GM23248 (cell line): ENCODE data around the gene CD72. TPM values are rescaled to one million over a fixed set of nuclear protein-coding genes. Genes with fewer than 3 reads are reported as not detected.

Experiments used
- DNase-seq: peaks from one replicate; pipeline ENCODE4 v3.0.0-alpha.2; 2015
- H2AFZ ChIP-seq: fragments of 200-600 bp; sonication (generic); 2 replicates; pipeline ENCODE4 v1.6.1; 2016; ENCODE audit warnings: antibody characterized with exemption
- H3F3A ChIP-seq: fragments of 200-600 bp; sonication (generic); 2 replicates; pipeline ENCODE4 v1.6.1; 2016; ENCODE audit warnings: mild to moderate bottlenecking, antibody characterized with exemption, mixed run types; ENCODE audit not compliant: insufficient read depth
- H3K27ac ChIP-seq: fragments of 200-600 bp; sonication (generic); 2 replicates; pipeline ENCODE4 v1.5.1; 2016; ENCODE audit warnings: mild to moderate bottlenecking
- H3K27me3 ChIP-seq: fragments of 200-600 bp; sonication (generic); replicated peaks from 2 replicates; pipeline ENCODE4 v1.6.1; 2016; ENCODE audit warnings: mild to moderate bottlenecking; ENCODE audit not compliant: insufficient read depth
- H3K36me3 ChIP-seq: fragments of 200-600 bp; sonication (generic); 2 replicates; pipeline ENCODE4 v1.6.1; 2016; ENCODE audit warnings: low read depth, mild to moderate bottlenecking
- H3K4me1 ChIP-seq: fragments of 200-600 bp; sonication (generic); 2 replicates; pipeline ENCODE4 v1.6.1; 2016; ENCODE audit warnings: mild to moderate bottlenecking; ENCODE audit not compliant: insufficient read depth
- H3K4me2 ChIP-seq: fragments of 200-600 bp; sonication (generic); one replicate; pipeline ENCODE4 v1.6.1; 2016; ENCODE audit warnings: mild to moderate bottlenecking; ENCODE audit not compliant: unreplicated experiment
- H3K4me3 ChIP-seq: fragments of 200-600 bp; sonication (generic); 2 replicates; pipeline ENCODE4 v1.5.1; 2016; ENCODE audit warnings: mild to moderate bottlenecking
- H3K79me2 ChIP-seq: fragments of 200-600 bp; sonication (generic); 2 replicates; pipeline ENCODE4 v1.6.1; 2016; ENCODE audit warnings: mild to moderate bottlenecking; ENCODE audit not compliant: insufficient read depth
- H3K9ac ChIP-seq: fragments of 200-600 bp; sonication (generic); 2 replicates; pipeline ENCODE4 v1.6.1; 2016; ENCODE audit warnings: mild to moderate bottlenecking
- H3K9me2 ChIP-seq: fragments of 200-600 bp; sonication (generic); 2 replicates; pipeline ENCODE4 v1.6.1; 2016; ENCODE audit warnings: mixed run types, mild to moderate bottlenecking, moderate library complexity; ENCODE audit not compliant: insufficient read depth
- H3K9me3 ChIP-seq: fragments of 200-600 bp; sonication (generic); one replicate; pipeline ENCODE4 v1.6.1; 2017; ENCODE audit warnings: low read depth
- H4K20me1 ChIP-seq: fragments of 200-600 bp; sonication (generic); 2 replicates; pipeline ENCODE4 v1.6.0; 2016; ENCODE audit not compliant: insufficient read depth
- EZH2 ChIP-seq: fragments of 200-600 bp; sonication (generic); IDR thresholded peaks from 2 replicates; pipeline ENCODE4 v1.6.1; 2018; ENCODE audit warnings: antibody characterized with exemption, mild to moderate bottlenecking; ENCODE audit not compliant: insufficient read depth, poor library complexity, severe bottlenecking
- EZH2phosphoT487 ChIP-seq: fragments of 200-600 bp; sonication (generic); IDR thresholded peaks from 2 replicates; pipeline ENCODE4 v1.6.1; 2018; ENCODE audit warnings: antibody characterized with exemption, moderate library complexity, mild to moderate bottlenecking, low read depth; ENCODE audit not compliant: insufficient read depth
- WGBS, 2 experiments: methylation state at CpG; one replicate each; pipeline ENCODE4 v1.1.6; 2015 to 2017; ENCODE audit warnings: low lambda C conversion rate in 2 of 2, low coverage in 1 of 2; ENCODE audit errors: missing lambda C conversion rate in 2 of 2; 5-methylcytosine and 5-hydroxymethylcytosine counted together
- in situ Hi-C: fragments of 300-500 bp; cut with MboI; formaldehyde crosslinking; loops from 2 replicates; pipeline ENCODE4 v1.15.0; 2020
- polyA plus RNA-seq: library from polyadenylated mRNA; unstranded; fragments of >200 nt; fragmentation: Nextera tagmentation; extraction: Ambion mirVana; gene quantifications from 2 replicates; pipeline ENCODE4 v1.2.1, GENCODE V29; 2016
- total RNA-seq: library from RNA; depleted of rRNA; stranded (reverse); fragments of >200 nt; shearing (Covaris generic); gene quantifications from 2 replicates; pipeline ENCODE4 v1.2.3, GENCODE V29; 2014

CD72 gene
- total and polyA plus RNA-seq, 2 experiments from 2014 or later, result 1.6 to 3.9 TPM

GRCh38 chr9:35652829-35653209 is 34.6 kb upstream of the CD72 start:
- DNase-seq, result peak; percentile 57
- no peak for TF ChIP-seq EZH2phosphoT487
- TF ChIP-seq EZH2, result no peak
- peak overlapping the region; percentile 27; the same call in 1 of the 2 replicates for H2AFZ ChIP-seq
- in situ Hi-C loops, result no loop called here
- no peaks in the 10 kb centered on the region for H4K20me1 ChIP-seq
- no peak overlapping the region for H3K4me2 ChIP-seq
- no peaks in the 10 kb centered on the region for H3K9me2 ChIP-seq
- peak overlapping the region; percentile 63 for H3K9ac ChIP-seq
- no peaks in the 10 kb centered on the region for H3K79me2 ChIP-seq
- no peaks in the 10 kb centered on the region for H3K36me3 ChIP-seq
- 46 to 49% methylated on average over 8 of the region's 8 CpGs for WGBS, 2 experiments
- H3K27ac ChIP-seq, result peak overlapping the region; percentile 77
- H3K4me3 ChIP-seq, result no peak overlapping the region
- peaks cover 41% of the 10 kb centered on the region for H3K4me1 ChIP-seq
- H3F3A ChIP-seq, result peaks cover 19% of the 10 kb centered on the region
- H3K9me3 ChIP-seq, result no peaks in the 10 kb centered on the region
- H3K27me3 ChIP-seq, result no peaks in the 10 kb centered on the region

- Histone ChIP-seq H3K9me2 (no peaks in the 10 kb centered on the region), H3K4me3 (no peak overlapping the region), H3K27ac (peak overlapping the region; percentile 77), H3K27me3 (no peaks in the 10 kb centered on the region), H4K20me1 (no peaks in the 10 kb centered on the region), H3K9me3 (no peaks in the 10 kb centered on the region), H3K4me1 (peaks cover 40% of the 10 kb centered on the region), H3K36me3 (no peaks in the 10 kb centered on the region), H3F3A (peaks cover 22% of the 10 kb centered on the region), H3K4me2 (peak overlapping the region; percentile 1), H3K79me2 (no peaks in the 10 kb centered on the region), H2AFZ (no peak overlapping the region), H3K9ac (peak overlapping the region; percentile 63)
- whole genome bisulfite sequencing, 2 experiments, result 95 to 96% methylated on average over 7 of the region's 7 CpGs
- TF ChIP-seq EZH2phosphoT487, result no peak
- TF ChIP-seq EZH2, result no peak
- DNase-seq, result peak; percentile 84
- in situ Hi-C loops, result no loop called here
Observed at GRCh38 chr9:35651956-35652828, 34.0 kb upstream of the CD72 start.

- Histone ChIP-seq H3K27ac (peak within 1 kb of the TSS; percentile 48), H3K9ac (peak within 1 kb of the TSS; percentile 57), H3F3A (peaks cover 24% of the 10 kb centered on the region), H3K4me3 (0 out of 2 replicates have a peak within 1 kb of the TSS, but pooled peaks have one; percentile 13), H3K4me1 (peaks cover 42% of the 10 kb centered on the region), H3K9me2 (no peaks in the 10 kb centered on the region), H3K36me3 (no peaks in the 10 kb centered on the region), H4K20me1 (no peaks in the 10 kb centered on the region), H3K9me3 (no peaks in the 10 kb centered on the region), H3K79me2 (0 out of 2 replicates have a peak, but pooled peaks cover 2% of the 10 kb centered on the region), H2AFZ (peak within 1 kb of the TSS; percentile 89), H3K27me3 (no peaks in the 10 kb centered on the region), H3K4me2 (peak within 1 kb of the TSS; percentile 59)
- no peak for DNase-seq
- WGBS, 2 experiments, result 71% methylated on average over 13 to 22 of the region's 22 CpGs
- in situ Hi-C loops, result no loop called here
- TF ChIP-seq EZH2phosphoT487 (no peak), EZH2 (no peak)
Observed at GRCh38 chr9:35650341-35651158, 32.3 kb upstream of the CD72 start, which contains the start of gene SIT1. SIT1 (minus strand) TSS chr9:35650931; CDS start chr9:35650853, 78 bp downstream.
